Measurements from ENCODE around the gene OXT.
"Not testable (repeated sequence)": the region's sequence is repeated elsewhere in the genome, so short reads cannot be mapped to it uniquely, and the experiment has no call there.

The OXT gene

GRCh38 chr20:3047486-3048419, 23.7 kb upstream of the OXT start:
- DNase-seq (ENCODE audit: low read depth): no peak

- no peak for DNase-seq (ENCODE audit: low read depth)
Measured at GRCh38 chr20:3051385-3052019, 19.9 kb upstream of the OXT start.

- no peak for DNase-seq (ENCODE audit: low read depth)
Measured at GRCh38 chr20:3059489-3059888, 11.9 kb upstream of the OXT start.

- DNase-seq (ENCODE audit: low read depth): not testable (repeated sequence)
Measured at GRCh38 chr20:3064119-3064518, 7.3 kb upstream of the OXT start.

- no peak for DNase-seq (ENCODE audit: low read depth)
Measured at GRCh38 chr20:3067139-3068014, 4.0 kb upstream of the OXT start.

- no peak for DNase-seq (ENCODE audit: low read depth)
Measured at GRCh38 chr20:3068075-3068474, 3.3 kb upstream of the OXT start.

GRCh38 chr20:3068986-3069900, 2.2 kb upstream of the OXT start:
- DNase-seq (ENCODE audit: low read depth): no peak

- no peak for DNase-seq (ENCODE audit: low read depth)
Measured at GRCh38 chr20:3070725-3071124, 695 bp upstream of the OXT start.

- no peak for DNase-seq (ENCODE audit: low read depth)
Measured at GRCh38 chr20:3071266-3071609, 182 bp upstream of the OXT start.

GRCh38 chr20:3072530-3073250, 1.3 kb downstream of the OXT start:
- no peak for DNase-seq (ENCODE audit: low read depth)

GRCh38 chr20:3073251-3073643, 1.8 kb downstream of the OXT start:
- not testable (repeated sequence) for DNase-seq (ENCODE audit: low read depth)

GRCh38 chr20:3074812-3075211, 3.4 kb downstream of the OXT start:
- DNase-seq (ENCODE audit: low read depth): no peak

GRCh38 chr20:3075315-3075714, 3.9 kb downstream of the OXT start:
- DNase-seq (ENCODE audit: low read depth): not testable (repeated sequence)

GRCh38 chr20:3077618-3078134, 6.3 kb downstream of the OXT start:
- no peak for DNase-seq (ENCODE audit: low read depth)

- no peak for DNase-seq (ENCODE audit: low read depth)
Measured at GRCh38 chr20:3080939-3081388, 9.5 kb downstream of the OXT start.

- DNase-seq (ENCODE audit: low read depth): no peak
Measured at GRCh38 chr20:3081641-3082040, 10.2 kb downstream of the OXT start.

GRCh38 chr20:3082306-3082951, 11.0 kb downstream of the OXT start:
- DNase-seq (ENCODE audit: low read depth): no peak

- no peak for DNase-seq (ENCODE audit: low read depth)
Measured at GRCh38 chr20:3082955-3083952, 11.8 kb downstream of the OXT start.

Data from activated T-helper 9 cell treated with anti-CD3 and anti-CD28 coated beads, Interleukin-2, amount 50 U/mL, for 16 hours (primary cell).